Gastrocnemius medialis (tissue), 4 donors: ENCODE measurements around the gene SSBP4.

Experiments
- POLR2A ChIP-seq, 2 donors: fragments of 450-650 bp; IDR thresholded peaks; one replicate each; pipeline ENCODE4 v1.6.1; 2017; ENCODE audit warnings: antibody characterized with exemption in 2 of 2, mild to moderate bottlenecking in 2 of 2, moderate library complexity in 2 of 2
- TF ChIP-seq, protein P1 (sequence below), 5 experiments: fragments of 450-650 bp in 3 of 5; fragments of 200-600 bp in 2 of 5; sonication (generic) in 2 of 5; IDR thresholded peaks in 4 of 5; conservative IDR thresholded peaks in 1 of 5; 1 replicate in 4 of 5; 2 replicates in 1 of 5; pipeline ENCODE4 v1.5.1; 2016 to 2019; ENCODE audit warnings: antibody characterized with exemption in 5 of 5, mild to moderate bottlenecking in 3 of 5, moderate library complexity in 3 of 5

DNA sequence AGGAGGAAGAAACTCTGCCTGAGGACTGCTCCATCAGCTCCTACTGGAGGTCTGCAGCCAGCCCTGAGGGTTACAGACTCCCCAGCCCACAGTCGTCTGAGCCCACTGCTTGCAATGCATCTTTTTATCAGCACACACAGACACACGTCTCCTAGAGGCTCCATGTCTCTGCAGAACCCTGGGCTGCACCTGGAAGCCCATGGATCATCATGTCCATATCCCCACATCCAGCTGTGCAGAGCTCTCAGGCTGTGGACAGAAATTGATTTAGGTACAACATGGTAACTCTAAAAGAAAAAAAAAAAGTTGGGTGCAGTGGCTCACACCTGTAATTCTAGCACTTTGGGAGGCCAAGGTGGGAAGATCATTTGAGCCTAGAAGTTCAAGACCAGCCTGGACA is 51.6 kb downstream of the SSBP4 start:
- TF ChIP-seq, protein P1, sequence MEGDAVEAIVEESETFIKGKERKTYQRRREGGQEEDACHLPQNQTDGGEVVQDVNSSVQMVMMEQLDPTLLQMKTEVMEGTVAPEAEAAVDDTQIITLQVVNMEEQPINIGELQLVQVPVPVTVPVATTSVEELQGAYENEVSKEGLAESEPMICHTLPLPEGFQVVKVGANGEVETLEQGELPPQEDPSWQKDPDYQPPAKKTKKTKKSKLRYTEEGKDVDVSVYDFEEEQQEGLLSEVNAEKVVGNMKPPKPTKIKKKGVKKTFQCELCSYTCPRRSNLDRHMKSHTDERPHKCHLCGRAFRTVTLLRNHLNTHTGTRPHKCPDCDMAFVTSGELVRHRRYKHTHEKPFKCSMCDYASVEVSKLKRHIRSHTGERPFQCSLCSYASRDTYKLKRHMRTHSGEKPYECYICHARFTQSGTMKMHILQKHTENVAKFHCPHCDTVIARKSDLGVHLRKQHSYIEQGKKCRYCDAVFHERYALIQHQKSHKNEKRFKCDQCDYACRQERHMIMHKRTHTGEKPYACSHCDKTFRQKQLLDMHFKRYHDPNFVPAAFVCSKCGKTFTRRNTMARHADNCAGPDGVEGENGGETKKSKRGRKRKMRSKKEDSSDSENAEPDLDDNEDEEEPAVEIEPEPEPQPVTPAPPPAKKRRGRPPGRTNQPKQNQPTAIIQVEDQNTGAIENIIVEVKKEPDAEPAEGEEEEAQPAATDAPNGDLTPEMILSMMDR (IDR thresholded peaks at IDR 0.05 in 4 of 5, conservative IDR thresholded peaks at IDR 0.05 in 1 of 5): no peak
- no peak for TF ChIP-seq POLR2A (IDR thresholded peaks at IDR 0.05)
